Panc1 (cell line): Measurements from ENCODE around the gene KIAA1671. TPM values are rescaled to one million over a fixed set of nuclear protein-coding genes. Genes with fewer than 3 reads are reported as not detected.

Experiments
- ATAC-seq: fragments of 200-7000 bp; cut with Tn5 transposase; 2 replicates; pipeline ENCODE4 v1.9.1; 2020; ENCODE audit warnings: mild to moderate bottlenecking, moderate library complexity
- BruUV-seq: library from RNA; stranded (reverse); fragments of 400-500 nt; replicated peaks from 2 replicates; lab custom pipeline; 2021; lab: Mats Ljungman, UMichigan
- CTCF ChIA-PET: fragments of 300-600 bp; sonication (Branson Sonifier 250); formaldehyde crosslinking; loops from one replicate; lab custom pipeline; 2022; ENCODE audit warnings: antibody characterized with exemption; lab: Charles Lee
- POLR2A ChIA-PET: fragments of 300-600 bp; sonication (Branson Sonifier 250); formaldehyde crosslinking; loops from one replicate; lab custom pipeline; 2022; ENCODE audit warnings: antibody characterized with exemption; lab: Charles Lee
- DNase-seq: peaks from one replicate; pipeline ENCODE4 v3.0.0-alpha.2; 2010; ENCODE audit warnings: low read depth, low spot score
- H3K27ac ChIP-seq: 2 replicates; pipeline ENCODE4 v1.5.1; 2011; ENCODE audit warnings: mild to moderate bottlenecking, low read length, inconsistent platforms
- H3K27me3 ChIP-seq: fragments of 200-500 bp; sonication (Bioruptor generic); 2 replicates; pipeline ENCODE4 v1.6.0; 2014; ENCODE audit warnings: low read length, inconsistent platforms; ENCODE audit not compliant: control insufficient read depth, insufficient read depth
- H3K36me3 ChIP-seq: fragments of 200-500 bp; sonication (Bioruptor generic); 2 replicates; pipeline ENCODE4 v1.5.1; 2014; ENCODE audit warnings: inconsistent platforms, mild to moderate bottlenecking, low read length, moderate library complexity; ENCODE audit not compliant: control insufficient read depth, insufficient read depth
- H3K4me1 ChIP-seq: 2 replicates; pipeline ENCODE4 v1.5.1; 2011; ENCODE audit warnings: inconsistent platforms, mild to moderate bottlenecking, low read length, moderate library complexity; ENCODE audit not compliant: control insufficient read depth, insufficient read depth
- H3K4me3 ChIP-seq, 2 experiments: 2 replicates each; pipeline ENCODE4 v1.5.1; 2011 to 2012; ENCODE audit warnings: low read depth in 2 of 2, low read length in 2 of 2, mild to moderate bottlenecking in 2 of 2, inconsistent platforms in 1 of 2, moderate library complexity in 1 of 2
- H3K9me3 ChIP-seq: fragments of 200-500 bp; sonication (Bioruptor generic); 2 replicates; pipeline ENCODE4 v1.5.1; 2014; ENCODE audit warnings: low read depth, mild to moderate bottlenecking, inconsistent platforms, low read length, moderate library complexity; ENCODE audit not compliant: control insufficient read depth, insufficient read depth
- CTCF ChIP-seq: fragments of 450-650 bp; IDR thresholded peaks from 2 replicates; pipeline ENCODE4 v1.5.1; 2017; ENCODE audit warnings: mild to moderate bottlenecking
- POLR2AphosphoS5 ChIP-seq: IDR thresholded peaks from 2 replicates; pipeline ENCODE4 v1.6.1; 2012; ENCODE audit warnings: mild to moderate bottlenecking, low read depth, low read length, moderate library complexity
- REST ChIP-seq, 2 experiments: IDR thresholded peaks; 2 replicates each; pipeline ENCODE4 v1.6.1; 2011 to 2012; ENCODE audit warnings: low read depth in 2 of 2, control low read depth in 1 of 2, low read length in 1 of 2, mild to moderate bottlenecking in 1 of 2, moderate library complexity in 1 of 2; ENCODE audit not compliant: insufficient read depth in 1 of 2
- SIN3A ChIP-seq: IDR thresholded peaks from 2 replicates; pipeline ENCODE4 v1.6.1; 2012; ENCODE audit warnings: low read depth, mild to moderate bottlenecking, low read length, moderate library complexity, borderline replicate concordance; ENCODE audit not compliant: insufficient read depth
- TCF7L2 ChIP-seq: IDR thresholded peaks from 2 replicates; pipeline ENCODE4 v1.6.1; 2011; ENCODE audit warnings: mild to moderate bottlenecking, low read depth, low read length, inconsistent platforms
- in situ Hi-C: cut with HindIII; loops from 2 replicates; pipeline ENCODE4 v1.10.0; 2016; ENCODE audit warnings: low sequenced_read_pairs, low pct_unique_long_range_greater_than_20kb
- intact Hi-C: fragments of 100-400 bp; cut with micrococcal nuclease; formaldehyde crosslinking; loops from one replicate; pipeline ENCODE4 v1.10.0; 2022; ENCODE audit not compliant: unreplicated experiment
- total RNA-seq: library from RNA; stranded (reverse); gene quantifications from one replicate; pipeline ENCODE4 v1.2.1, GENCODE V29; 2021; ENCODE audit not compliant: unreplicated experiment

KIAA1671 gene
- total RNA-seq, 1 experiment from 2014 or later, result 48.1 TPM

- POLR2A ChIA-PET, result no interaction called here
- BruUV-seq, result no TSS peak
Measured at GRCh38 chr22:25094579-25094978, 142.1 kb downstream of the KIAA1671 start.

GRCh38 chr22:25095869-25096268 is 143.4 kb downstream of the KIAA1671 start:
- Histone ChIP-seq H3K9me3 (no peaks in the 10 kb centered on the region), H3K4me1 (no peaks in the 10 kb centered on the region), H3K36me3 (no peaks in the 10 kb centered on the region), H3K4me3 (no peak overlapping the region), H3K27me3 (no peaks in the 10 kb centered on the region), H3K27ac (no peak overlapping the region)
- in situ Hi-C loops, result no loop called here
- ATAC-seq (no peak), DNase-seq (no peak)
- ChIA-PET POLR2A (no interaction called here), CTCF (no interaction called here)
- BruUV-seq, result no TSS peak
- TF ChIP-seq REST (IDR thresholded peaks at IDR 0.05; ENCODE audit: insufficient read depth in 1 of 2, low read depth in 2 of 2, low read length in 1 of 2) (no peak), SIN3A (no peak), POLR2AphosphoS5 (no peak), TCF7L2 (no peak), CTCF (no peak)
- intact Hi-C loops, result no loop called here

More at GRCh38 chr22:25094579-25094978, 142.1 kb downstream of the KIAA1671 start:
- H3K9me3 ChIP-seq, result no peaks in the 10 kb centered on the region
- no peaks in the 10 kb centered on the region for H3K4me1 ChIP-seq
- in situ Hi-C loops (no loop called here), intact Hi-C loops (no loop called here)
- no peak for DNase-seq
- H3K27me3 ChIP-seq, result no peaks in the 10 kb centered on the region
- TF ChIP-seq SIN3A, result no peak
- no peak for TF ChIP-seq POLR2AphosphoS5
- TF ChIP-seq REST (IDR thresholded peaks at IDR 0.05; ENCODE audit: insufficient read depth in 1 of 2, low read depth in 2 of 2, low read length in 1 of 2), result no peak
- no peak for TF ChIP-seq TCF7L2
- TF ChIP-seq CTCF, result no peak
- no peaks in the 10 kb centered on the region for H3K36me3 ChIP-seq
- CTCF ChIA-PET, result no interaction called here
- no peak for ATAC-seq
- no peak overlapping the region for H3K27ac ChIP-seq
- H3K4me3 ChIP-seq, result no peak overlapping the region
